Measurements from ENCODE around the gene PNPLA3. TPM values are rescaled to one million over a fixed set of nuclear protein-coding genes. Genes with fewer than 3 reads are reported as not detected.

Gene PNPLA3
- total and polyA plus RNA-seq, 2 of the 4 experiments (the other 2 are of a cell fraction), result 3.6 to 7.5 TPM

DNA sequence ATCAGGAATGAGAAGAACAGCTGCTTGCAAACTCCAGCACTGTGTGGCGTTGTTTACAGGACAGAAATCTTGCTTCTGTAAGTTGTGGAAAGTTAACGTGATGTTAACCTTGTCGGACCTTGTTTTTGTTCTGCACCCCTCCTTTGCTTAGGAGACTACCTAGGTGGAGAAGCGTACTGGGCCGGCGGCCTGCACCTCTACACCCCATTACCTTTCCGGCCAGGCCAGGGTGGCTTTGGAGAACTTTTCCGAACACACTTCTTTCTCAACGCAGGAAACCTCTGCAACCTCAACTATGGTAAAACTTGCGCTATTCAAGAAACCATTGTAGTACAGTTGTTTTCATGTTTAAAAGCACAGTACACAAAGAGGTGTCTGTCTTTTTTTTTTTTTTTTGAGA is 65.4 kb downstream of the PNPLA3 start:
- Histone ChIP-seq H2AK5ac (ENCODE audit: low read depth, low read length) (no peak overlapping the region), H3K9ac (ENCODE audit: low read depth, low read length) (no peak overlapping the region), H3K79me1 (ENCODE audit: low read depth in 1 of 2, low read length in 2 of 2) (peaks cover 0 to 16% of the 10 kb centered on the region in 2 experiments; a peak in 2 of 4 replicates), H4K20me1 (ENCODE audit: insufficient read depth, low read length) (peaks cover 19% of the 10 kb centered on the region), H3K4me2 (ENCODE audit: low read depth, low read length) (no peak overlapping the region), H3K4ac (ENCODE audit: low read depth, low read length) (no peak overlapping the region), H2BK20ac (ENCODE audit: low read depth, low read length) (no peak overlapping the region), H3K9me1 (ENCODE audit: insufficient read depth, low read length) (no peaks in the 10 kb centered on the region), H3K14ac (replicated peaks; ENCODE audit: low read depth, low read length) (no peak overlapping the region), H3K18ac (ENCODE audit: low read depth, low read length) (no peak overlapping the region), H3K4me3 (ENCODE audit: insufficient read depth, low read depth, low read length) (no peak overlapping the region), H2AFZ (replicated peaks; ENCODE audit: low read length, poor library complexity) (no peak overlapping the region), H3K36me3 (ENCODE audit: control insufficient read depth, insufficient read depth, low read length) (peaks cover 47% of the 10 kb centered on the region), H3K56ac (ENCODE audit: extremely low read depth, insufficient read depth, low read length) (no peak overlapping the region), H4K8ac (ENCODE audit: low read depth in 2 of 2, low read length in 2 of 2) (no peak overlapping the region), H2AK9ac (replicated peaks; ENCODE audit: low read depth, low read length, poor library complexity) (no peak overlapping the region), H3K27ac (ENCODE audit: insufficient read depth, low read length) (no peak overlapping the region), H2BK15ac (ENCODE audit: low read depth, low read length) (no peak overlapping the region), H4K91ac (ENCODE audit: insufficient read depth, low read depth, low read length) (no peak overlapping the region), H3K23ac (ENCODE audit: low read depth, low read length) (no peak overlapping the region), H3K9me3 (ENCODE audit: control insufficient read depth, insufficient read depth, low read length) (no peaks in the 10 kb centered on the region), H3K4me1 (ENCODE audit: control insufficient read depth, insufficient read depth, low read length) (peaks cover 7% of the 10 kb centered on the region; the same call in 1 of the 2 replicates), H2BK120ac (ENCODE audit: low read depth, low read length) (no peak overlapping the region), H3K27me3 (ENCODE audit: control insufficient read depth, insufficient read depth, low read length) (no peaks in the 10 kb centered on the region), H4K5ac (ENCODE audit: low read depth, low read length) (no peak overlapping the region), H2BK5ac (ENCODE audit: low read depth, low read length, poor library complexity, severe bottlenecking) (no peak overlapping the region)
- no peak for DNase-seq
- WGBS, 2 experiments (ENCODE audit: extremely low coverage in 2 of 2, insufficient read length in 1 of 2), result no CpG with 5 or more reads among the region's 10 CpGs
- in situ Hi-C loops (cut with MboI; ENCODE audit: low sequenced_read_pairs) (no loop called here), intact Hi-C loops (cut with micrococcal nuclease) (no loop called here), dilution Hi-C loops (cut with HindIII; ENCODE audit: low sequenced_read_pairs, unreplicated experiment) (no loop called here)
- no TSS peak for BruUV-seq (replicated peaks)
- no peak for ATAC-seq (ENCODE audit: low read depth)
- ChIA-PET CTCF (no interaction called here), POLR2A (ENCODE audit: unreplicated experiment) (no interaction called here)
- TF ChIP-seq POLR2A (IDR thresholded peaks at IDR 0.05; ENCODE audit: low read depth, low read length), result no peak
- TF ChIP-seq SMC3 (IDR thresholded peaks at IDR 0.05; ENCODE audit: low read depth, low read length), result no peak
- no peak for TF ChIP-seq CEBPB (IDR thresholded peaks at IDR 0.05; ENCODE audit: low read depth, low read length)
- TF ChIP-seq RFX5 (IDR thresholded peaks at IDR 0.05; ENCODE audit: low read depth, low read length), result no peak
- TF ChIP-seq FOS (IDR thresholded peaks at IDR 0.05; ENCODE audit: low read depth, low read length), result no peak
